Astrocyte of the hippocampus (primary cell): ENCODE measurements around the gene MSMB.
A peak's percentile ranks its signal among the peaks of the same experiment; 100 is the strongest.
"Not testable (repeated sequence)": the region's sequence is repeated elsewhere in the genome, so short reads cannot be mapped to it uniquely, and the experiment has no call there.

Experiments used
- DNase-seq: peaks from one replicate; pipeline ENCODE4 v3.0.0; 2011; ENCODE audit warnings: low read depth, low spot score

The MSMB gene

DNA sequence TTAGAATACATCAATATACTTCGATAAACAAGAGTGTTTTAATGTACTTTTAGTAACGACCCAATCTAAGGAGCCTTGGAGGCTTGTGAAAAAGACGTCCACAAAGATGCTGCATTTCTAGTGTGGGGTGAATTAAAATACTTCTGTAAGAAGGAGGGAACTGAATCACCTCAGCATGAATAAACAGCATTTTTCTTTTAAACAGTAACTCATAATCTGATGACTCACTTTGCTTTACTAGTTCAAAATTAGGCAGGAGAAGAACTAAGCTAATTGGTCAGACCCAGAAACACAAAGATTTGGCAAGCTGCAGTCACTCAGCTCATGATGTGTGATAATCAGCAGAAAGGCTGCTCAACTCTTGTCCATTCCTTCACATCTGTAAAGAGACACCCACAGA is 39.9 kb downstream of the MSMB start:
- DNase-seq, result peak; percentile 55

DNA sequence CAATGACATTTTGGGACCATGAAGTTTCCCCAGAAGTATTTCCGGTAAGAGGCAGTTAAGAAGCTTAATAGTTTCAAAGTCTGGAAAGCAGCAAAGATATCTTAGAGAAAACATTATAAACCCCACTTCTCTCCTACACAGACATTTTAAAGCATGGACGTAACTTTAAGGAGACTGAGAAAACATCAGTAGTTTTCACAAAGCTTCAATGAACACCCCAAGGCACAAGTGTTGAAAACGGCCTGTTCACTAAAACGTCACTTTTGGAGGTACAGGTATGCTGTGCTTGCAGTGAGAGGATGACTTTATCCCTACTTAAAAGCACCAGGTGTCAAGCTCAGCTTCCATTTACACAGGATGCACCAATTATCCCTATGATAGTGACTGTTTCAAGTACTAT is 40.7 kb downstream of the MSMB start:
- no peak for DNase-seq

- no peak for DNase-seq
Observed at GRCh38 chr10:46004963-46005362, 41.1 kb downstream of the MSMB start.

DNA sequence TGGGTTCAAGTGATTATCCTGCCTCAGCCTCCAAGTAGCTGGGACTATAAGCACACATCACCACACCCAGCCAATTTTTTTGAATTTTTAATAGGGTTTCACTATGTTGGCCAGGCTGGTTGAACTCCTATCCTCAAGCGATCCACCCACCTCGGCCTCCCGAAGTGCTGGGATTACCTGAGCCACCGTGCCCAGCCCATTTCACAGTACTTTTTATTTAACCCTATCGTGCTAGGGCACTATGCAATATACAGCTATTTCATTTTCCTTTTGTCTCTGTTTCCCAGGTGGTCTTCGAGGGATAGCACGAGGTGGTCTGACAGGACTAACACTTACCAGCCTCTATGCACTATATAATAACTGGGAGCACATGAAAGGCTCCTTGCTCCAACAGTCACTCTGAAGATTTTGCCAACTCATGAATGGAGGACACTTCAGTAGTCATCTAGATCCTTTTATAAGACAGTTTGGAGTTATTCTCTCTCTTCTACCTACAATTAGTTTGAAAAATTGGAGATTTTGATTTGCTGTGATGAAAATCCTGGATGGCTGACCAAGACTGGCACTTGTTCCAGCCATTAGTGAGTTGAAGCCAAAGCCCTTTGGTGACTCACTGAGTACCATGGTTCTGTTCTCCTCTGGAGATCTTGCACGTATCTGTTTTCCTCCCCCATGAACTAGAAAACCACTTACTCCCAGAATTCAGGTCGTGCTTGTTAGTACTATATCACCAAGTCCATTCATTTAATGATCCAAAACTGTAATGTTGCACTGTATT is 43.0 kb downstream of the MSMB start:
- DNase-seq, result no peak

GRCh38 chr10:46002189-46002687 is 43.8 kb downstream of the MSMB start:
- not testable (repeated sequence) for DNase-seq

DNA sequence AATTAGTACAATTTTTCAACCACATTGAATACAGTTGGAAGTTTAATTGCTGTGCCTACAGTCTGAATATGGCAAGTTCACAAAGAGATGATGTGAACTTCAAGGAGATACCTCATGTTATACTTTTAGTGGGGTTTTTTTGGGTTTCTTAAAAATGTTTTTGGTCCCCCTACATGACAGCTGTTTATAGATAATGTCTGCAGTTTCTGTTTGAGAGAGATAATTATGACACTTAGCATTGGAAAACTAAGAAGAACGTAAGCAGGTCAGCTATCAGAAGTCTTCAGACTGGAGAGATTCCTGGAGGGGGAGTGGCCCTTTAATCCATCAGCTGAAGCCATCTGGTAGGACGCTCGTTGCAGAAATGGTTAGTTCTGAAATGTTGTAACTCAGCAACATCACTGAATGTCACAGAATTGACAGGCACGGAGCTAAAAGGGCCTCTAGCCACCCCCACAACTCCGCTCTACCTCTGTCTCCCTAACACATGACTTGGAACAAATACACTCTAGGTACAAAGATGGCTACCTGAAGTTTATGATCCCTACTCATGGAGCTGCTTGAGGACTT is 44.8 kb downstream of the MSMB start:
- no peak for DNase-seq

DNA sequence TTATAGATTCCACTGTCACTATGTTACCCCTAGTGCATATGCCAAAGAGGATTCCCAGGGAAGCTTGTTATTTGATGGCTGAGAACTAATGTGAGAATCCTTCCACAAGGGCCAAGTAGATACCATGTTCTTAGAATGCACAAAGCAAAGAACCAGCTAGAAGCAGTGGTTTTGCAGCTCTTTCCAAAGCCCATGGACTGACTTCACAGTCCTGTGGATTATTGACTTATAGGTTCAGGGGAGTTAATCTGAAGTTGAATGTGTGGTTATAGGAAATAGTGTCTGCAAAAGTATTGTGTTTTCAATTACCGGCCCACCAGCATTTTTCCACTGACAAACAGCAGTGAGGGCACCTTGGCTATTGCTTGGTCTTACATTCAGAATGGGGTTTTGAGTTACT is 45.5 kb downstream of the MSMB start:
- no peak for DNase-seq

DNA sequence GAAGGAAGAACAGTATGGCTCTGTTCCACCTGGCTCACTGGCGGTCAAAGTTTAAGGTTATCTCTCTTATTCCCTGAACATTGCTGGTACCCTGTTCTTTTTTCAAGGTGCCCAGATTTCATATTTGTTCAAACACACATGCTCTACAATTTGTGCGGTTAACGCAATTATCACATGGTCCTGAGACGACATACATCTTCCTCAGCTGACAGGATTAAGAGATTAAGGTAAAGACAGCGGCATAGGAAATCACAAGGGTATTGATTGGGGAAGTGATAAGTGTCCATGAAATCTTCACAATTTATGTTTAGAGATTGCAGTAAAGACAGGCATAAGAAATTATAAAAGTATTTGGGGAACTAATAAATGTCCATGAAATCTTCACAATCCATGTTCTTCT is 46.1 kb downstream of the MSMB start:
- not testable (repeated sequence) for DNase-seq

DNA sequence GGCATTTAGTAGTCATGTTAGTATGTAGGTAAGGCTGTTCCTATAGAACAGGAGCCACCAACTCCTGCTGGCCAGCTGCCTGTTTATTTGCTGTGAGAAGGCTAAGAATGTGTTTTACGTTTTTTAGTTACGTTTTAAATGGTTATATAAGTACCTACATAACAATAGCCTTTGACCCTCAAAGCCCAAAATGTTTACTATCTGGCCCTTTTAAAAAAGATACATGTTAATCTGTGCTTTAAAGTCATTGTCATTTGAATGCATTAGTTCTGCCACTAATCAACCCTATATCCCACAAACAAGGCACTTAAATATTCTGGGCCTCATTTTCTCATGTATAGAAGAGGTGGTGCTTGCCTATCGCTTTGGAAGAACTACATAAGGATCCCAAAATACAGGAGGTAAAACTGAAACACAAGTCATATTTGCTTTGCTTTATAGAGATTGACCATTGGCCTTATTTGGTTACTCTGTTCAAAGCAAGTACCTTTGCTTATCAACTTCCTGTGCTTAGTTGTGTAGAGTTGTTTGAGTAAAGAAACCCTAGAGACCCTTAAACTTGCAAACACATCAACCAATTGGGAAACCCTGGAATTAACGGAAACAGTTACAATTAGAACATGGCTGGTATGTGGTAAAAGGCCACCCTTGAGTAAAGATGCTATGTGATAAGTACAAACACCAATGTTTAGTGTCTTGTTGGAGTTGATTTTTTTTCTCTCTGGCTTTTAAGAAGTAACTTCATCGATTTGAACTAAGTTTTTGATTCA is 47.9 kb downstream of the MSMB start:
- no peak for DNase-seq

GRCh38 chr10:45997557-45997956 is 48.5 kb downstream of the MSMB start:
- no peak for DNase-seq

- not testable (repeated sequence) for DNase-seq
Observed at GRCh38 chr10:45985590-45985989, 60.5 kb downstream of the MSMB start.

- peak; percentile 29 for DNase-seq
Observed at GRCh38 chr10:45984473-45984872, 61.6 kb downstream of the MSMB start.

- DNase-seq, result peak; percentile 63
Observed at GRCh38 chr10:45983538-45984186, 62.4 kb downstream of the MSMB start.
